Uterus (tissue), 4 donors: Measurements from ENCODE around the gene SMAD3. TPM values are rescaled to one million over a fixed set of nuclear protein-coding genes. Genes with fewer than 3 reads are reported as not detected.

Source experiments
- DNase-seq, 2 donors: peaks; one replicate each; pipeline ENCODE4 v3.0.0-alpha.2; 2019 to 2020
- H3K27ac ChIP-seq, 2 donors: fragments of 200-600 bp; sonication (generic); 1 replicate in 1 of 2; 2 replicates in 1 of 2; pipeline ENCODE4 v1.5.1; 2016 to 2018
- H3K27me3 ChIP-seq, 2 donors: fragments of 200-600 bp; sonication (generic); one replicate each; pipeline ENCODE4 v1.5.1; 2018 to 2019; ENCODE audit warnings: control low read depth in 1 of 2
- H3K36me3 ChIP-seq, 2 donors: fragments of 200-600 bp; sonication (generic); one replicate each; pipeline ENCODE4 v1.5.1; 2019; ENCODE audit warnings: control low read depth in 1 of 2
- H3K4me1 ChIP-seq, 2 donors: fragments of 200-600 bp; sonication (generic); one replicate each; pipeline ENCODE4 v1.5.1; 2018 to 2019; ENCODE audit warnings: control low read depth in 1 of 2
- H3K4me3 ChIP-seq, 2 donors: fragments of 200-600 bp; sonication (generic); 1 replicate in 1 of 2; 2 replicates in 1 of 2; pipeline ENCODE4 v1.5.1; 2018 to 2019; ENCODE audit warnings: mild to moderate bottlenecking in 1 of 2
- H3K9me3 ChIP-seq, 2 donors: fragments of 200-600 bp; sonication (generic); one replicate each; pipeline ENCODE4 v1.5.1; 2019; ENCODE audit warnings: control low read depth in 1 of 2
- CTCF ChIP-seq, 4 experiments: fragments of 200-600 bp in 2 of 4; fragments of 450-650 bp in 2 of 4; sonication (generic) in 2 of 4; IDR thresholded peaks; one replicate each; pipeline ENCODE4 v1.5.1; 2016 to 2019; ENCODE audit warnings: antibody characterized with exemption in 4 of 4, mild to moderate bottlenecking in 2 of 4, moderate library complexity in 1 of 4
- POLR2A ChIP-seq, 2 donors: fragments of 450-650 bp; IDR thresholded peaks; one replicate each; pipeline ENCODE4 v1.6.1; 2016; ENCODE audit warnings: antibody characterized with exemption in 2 of 2, mild to moderate bottlenecking in 1 of 2, moderate library complexity in 1 of 2
- intact Hi-C: fragments of 100-400 bp; cut with DNase I; formaldehyde crosslinking; loops from one replicate; pipeline ENCODE4 v1.15.1; 2023; ENCODE audit warnings: low total_unique reads
- total RNA-seq, 4 donors: library from RNA; depleted of rRNA in 3 of 4; stranded (reverse); fragments of >200 nt in 3 of 4; gene quantifications; one replicate each; pipeline versions ENCODE4 v1.1.0 to v1.2.4, GENCODE V29; 2014 to 2023
- donor health status: DM: yes; HTN: yes; CAD: no.

SMAD3 gene
- total RNA-seq, 4 donors from 2014 or later, result 14.3 to 66.9 (median 32.3) TPM

- intact Hi-C loops, result no loop called here
- Histone ChIP-seq H3K27me3 (no peaks in the 10 kb centered on the region), H3K9me3 (no peaks in the 10 kb centered on the region), H3K36me3 (no peaks in the 10 kb centered on the region), H3K4me1 (peaks cover 3 to 4% of the 10 kb centered on the region in 2 donors), H3K27ac (peak overlapping the region; percentile 81 to 92), H3K4me3 (no peak overlapping the region)
- DNase-seq, result peak; percentile 41 to 67
- peak in 1 of 4 experiments; percentile 5 for TF ChIP-seq CTCF (IDR thresholded peaks at IDR 0.05)
- TF ChIP-seq POLR2A (IDR thresholded peaks at IDR 0.05), result no peak
These were observed 131.4 kb downstream of the SMAD3 start for GRCh38 chr15:67196672-67197363.

GRCh38 chr15:67197364-67197695 is 131.9 kb downstream of the SMAD3 start:
- intact Hi-C loops, result no loop called here

GRCh38 chr15:67198157-67198754 is 132.9 kb downstream of the SMAD3 start:
- H3K27me3 ChIP-seq, result no peaks in the 10 kb centered on the region
- intact Hi-C loops, result no loop called here
- TF ChIP-seq CTCF (IDR thresholded peaks at IDR 0.05), result no peak
- no peak for TF ChIP-seq POLR2A (IDR thresholded peaks at IDR 0.05)
- H3K4me3 ChIP-seq, result no peak overlapping the region
- H3K36me3 ChIP-seq, result no peaks in the 10 kb centered on the region
- no peaks in the 10 kb centered on the region for H3K9me3 ChIP-seq
- no peak for DNase-seq
- H3K4me1 ChIP-seq, result peaks cover 0 to 3% of the 10 kb centered on the region in 2 donors
- peak overlapping the region; percentile 81 to 92 for H3K27ac ChIP-seq

More at GRCh38 chr15:67197364-67197695, 131.9 kb downstream of the SMAD3 start:
- H3K36me3 ChIP-seq, result no peaks in the 10 kb centered on the region
- TF ChIP-seq CTCF (IDR thresholded peaks at IDR 0.05) (no peak), POLR2A (IDR thresholded peaks at IDR 0.05) (no peak)
- H3K4me3 ChIP-seq, result no peak overlapping the region
- peaks cover 3 to 4% of the 10 kb centered on the region in 2 donors for H3K4me1 ChIP-seq
- peak overlapping the region; percentile 81 to 92 for H3K27ac ChIP-seq
- no peak for DNase-seq
- H3K27me3 ChIP-seq, result no peaks in the 10 kb centered on the region
- no peaks in the 10 kb centered on the region for H3K9me3 ChIP-seq

- DNase-seq, result no peak
- TF ChIP-seq CTCF (IDR thresholded peaks at IDR 0.05), result no peak
- TF ChIP-seq POLR2A (IDR thresholded peaks at IDR 0.05), result no peak
- Histone ChIP-seq H3K4me1 (no peaks in the 10 kb centered on the region), H3K36me3 (no peaks in the 10 kb centered on the region), H3K27me3 (no peaks in the 10 kb centered on the region), H3K27ac (no peak overlapping the region), H3K9me3 (no peaks in the 10 kb centered on the region), H3K4me3 (no peak overlapping the region)
- intact Hi-C loops, result no loop called here
These were observed 134.0 kb downstream of the SMAD3 start for GRCh38 chr15:67199391-67199790.
